Ishikawa (cell line): ENCODE results near the gene CCDC57.

ENCODE experiments used
- CEBPB ChIP-seq: IDR thresholded peaks from 2 replicates; pipeline ENCODE4 v1.6.1; 2012
- EP300 ChIP-seq: IDR thresholded peaks from 2 replicates; pipeline ENCODE4 v1.6.1; 2012; ENCODE audit warnings: borderline replicate concordance
- FOXM1 ChIP-seq: IDR thresholded peaks from 2 replicates; pipeline ENCODE4 v1.6.1; 2012; ENCODE audit warnings: low read depth, borderline replicate concordance
- MAX ChIP-seq: IDR thresholded peaks from 2 replicates; pipeline ENCODE4 v1.6.1; 2012
- RAD21 ChIP-seq: IDR thresholded peaks from 2 replicates; pipeline ENCODE4 v1.6.1; 2012; ENCODE audit warnings: low read depth
- REST ChIP-seq: IDR thresholded peaks from 2 replicates; pipeline ENCODE4 v1.6.1; 2012; ENCODE audit warnings: low read depth, mild to moderate bottlenecking
- TCF12 ChIP-seq: IDR thresholded peaks from 2 replicates; pipeline ENCODE4 v1.6.1; 2012; ENCODE audit warnings: low read depth
- USF1 ChIP-seq: IDR thresholded peaks from 2 replicates; pipeline ENCODE4 v1.6.1; 2012
- YY1 ChIP-seq: IDR thresholded peaks from 2 replicates; pipeline ENCODE4 v1.6.1; 2012; ENCODE audit warnings: low read depth
- ZBTB7A ChIP-seq: IDR thresholded peaks from 2 replicates; pipeline ENCODE4 v1.6.1; 2012; ENCODE audit warnings: low read depth

GRCh38 chr17:82249896-82250581 lies 37.4 kb upstream of the CCDC57 start:
- TF ChIP-seq EP300 (no peak), RAD21 (no peak), ZBTB7A (no peak), YY1 (no peak), MAX (no peak), USF1 (no peak), TCF12 (no peak), CEBPB (no peak), REST (no peak), FOXM1 (no peak)
